Measurements from ENCODE around the gene SERINC4.

The SERINC4 gene

DNA sequence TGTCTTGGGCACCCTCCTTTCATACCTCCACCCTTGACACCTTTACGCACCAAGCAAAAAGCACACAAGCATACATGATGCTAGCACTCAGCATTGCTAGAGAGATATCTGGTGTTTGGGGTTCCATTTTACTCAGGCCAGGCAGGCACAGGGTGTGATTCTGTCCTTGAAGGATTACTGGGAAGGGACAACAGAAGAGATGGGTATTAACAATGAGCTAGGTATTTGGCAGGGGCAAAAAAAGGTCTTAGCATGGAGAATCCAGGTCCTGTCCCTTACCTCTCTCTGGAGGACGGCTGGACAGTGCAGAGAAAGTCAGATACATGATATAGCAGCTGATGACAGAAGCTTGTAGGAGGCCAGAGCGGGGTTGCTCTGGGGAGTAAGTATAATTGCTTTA is 3.5 kb downstream of the SERINC4 start:
- DNase-seq (ENCODE audit: low read depth in 2 of 2), result no peak

DNA sequence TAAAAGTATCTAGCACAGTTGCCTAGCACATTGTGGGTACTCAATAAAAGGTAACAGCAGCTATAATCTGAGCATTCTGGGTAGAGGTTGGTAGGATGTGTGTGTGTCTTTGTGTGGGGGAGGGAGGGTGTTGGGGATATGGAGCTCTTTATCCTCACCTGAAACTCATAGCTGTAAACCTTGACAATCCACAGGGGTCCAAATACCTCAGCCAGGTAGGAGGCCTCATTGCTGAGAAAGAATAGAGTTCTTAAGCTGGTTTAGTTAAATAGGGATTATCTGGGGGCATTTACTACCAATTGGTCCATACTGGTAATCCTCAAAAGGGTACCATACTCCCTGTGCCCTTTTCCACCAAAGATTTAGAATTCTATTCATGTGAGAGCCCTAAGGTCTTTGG is 4.0 kb downstream of the SERINC4 start:
- DNase-seq (ENCODE audit: low read depth in 2 of 2), result no peak

GRCh38 chr15:43795197-43795596 is 4.8 kb downstream of the SERINC4 start:
- DNase-seq (ENCODE audit: low read depth in 2 of 2), result no peak

DNA sequence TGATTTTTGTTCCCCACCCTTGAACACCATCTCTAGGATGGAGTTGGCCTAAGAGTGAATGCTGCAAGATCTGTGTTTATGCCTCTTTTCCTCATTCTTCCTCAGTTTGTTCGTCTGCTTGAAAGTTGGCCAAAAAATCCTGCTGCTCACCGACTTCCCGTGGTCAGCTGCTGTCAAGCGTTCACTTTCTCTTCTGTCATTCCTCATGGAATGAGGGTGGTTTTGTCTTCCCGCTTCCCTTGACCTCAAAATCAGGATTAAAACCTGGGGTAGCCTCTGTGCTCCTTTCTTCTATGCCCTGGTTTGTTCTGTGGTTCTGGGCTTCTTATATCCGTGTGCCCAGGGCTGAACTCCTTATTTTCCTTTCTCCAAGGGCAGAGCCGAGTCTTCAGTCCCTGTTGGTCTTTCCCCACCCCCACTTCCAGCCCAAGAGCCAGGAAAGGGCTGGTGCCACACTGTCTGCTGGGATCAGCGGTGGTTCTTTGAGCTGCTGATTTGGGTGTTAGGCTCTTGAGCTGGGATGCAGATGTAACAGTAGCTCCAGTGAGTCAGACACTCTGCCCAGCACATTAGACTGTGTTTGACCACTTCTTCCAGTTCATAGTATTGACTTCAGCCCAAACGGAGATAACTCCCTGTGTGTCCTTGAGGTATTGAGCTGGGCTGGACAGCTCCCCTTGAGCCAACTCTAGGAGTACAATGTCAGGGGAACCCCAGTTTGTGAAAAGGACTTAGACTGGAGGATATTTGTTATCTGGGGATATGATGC is 5.6 kb downstream of the SERINC4 start:
- no peak for DNase-seq (ENCODE audit: low read depth in 2 of 2)

- no peak for DNase-seq (ENCODE audit: low read depth in 2 of 2)
Observed at GRCh38 chr15:43793647-43794046, 6.4 kb downstream of the SERINC4 start.

GRCh38 chr15:43792761-43793476 is 7.1 kb downstream of the SERINC4 start:
- no peak for DNase-seq (ENCODE audit: low read depth in 2 of 2)

- peak; percentile 99 for DNase-seq (ENCODE audit: low read depth in 2 of 2)
Observed at GRCh38 chr15:43791993-43792760, 7.8 kb downstream of the SERINC4 start, which contains the start of gene SERF2. TSS of gene SERF2 (plus strand) at chr15:43792320. CDS start at chr15:43792377, 57 bp downstream.

DNA sequence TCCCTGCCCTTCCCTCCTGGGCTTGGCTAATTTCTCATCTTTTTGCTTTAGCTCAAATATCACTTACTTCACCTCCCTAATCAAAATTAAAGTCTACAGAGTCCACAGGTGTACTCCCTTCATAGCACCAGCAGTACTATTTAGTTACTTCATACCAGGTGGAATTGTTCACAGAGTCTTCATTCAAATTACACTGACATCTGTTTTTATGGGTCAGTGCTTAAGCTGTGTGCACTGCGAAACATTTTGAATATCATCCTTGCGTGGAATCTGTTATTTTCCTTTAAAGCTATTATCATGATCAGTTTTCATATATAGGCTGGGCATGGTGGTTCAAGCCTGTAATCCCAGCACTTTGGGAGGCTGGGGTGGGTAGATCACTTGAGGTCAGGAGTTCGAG is 10.6 kb downstream of the SERINC4 start:
- DNase-seq (ENCODE audit: low read depth in 2 of 2), result no peak

DNA sequence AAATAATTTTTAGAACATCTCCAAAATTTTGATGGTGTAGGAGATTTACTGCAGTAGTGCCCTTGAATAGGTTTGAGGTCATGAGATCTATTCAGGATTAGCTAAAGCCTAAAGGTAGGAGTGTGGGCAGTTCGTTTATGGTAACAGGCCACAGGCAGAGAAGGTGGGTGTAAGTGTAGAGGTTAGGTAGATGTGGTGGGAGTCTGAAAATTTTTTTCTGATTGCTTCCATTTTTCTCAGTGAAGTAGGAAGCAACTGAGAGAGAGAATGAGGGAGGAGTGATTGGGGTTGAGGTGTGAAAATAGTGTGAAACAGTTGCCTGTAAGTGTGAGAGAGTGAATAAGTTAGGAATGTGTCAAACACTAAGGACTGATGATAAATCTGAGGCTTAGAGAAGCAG is 21.0 kb downstream of the SERINC4 start:
- no peak for DNase-seq (ENCODE audit: low read depth in 2 of 2)

DNA sequence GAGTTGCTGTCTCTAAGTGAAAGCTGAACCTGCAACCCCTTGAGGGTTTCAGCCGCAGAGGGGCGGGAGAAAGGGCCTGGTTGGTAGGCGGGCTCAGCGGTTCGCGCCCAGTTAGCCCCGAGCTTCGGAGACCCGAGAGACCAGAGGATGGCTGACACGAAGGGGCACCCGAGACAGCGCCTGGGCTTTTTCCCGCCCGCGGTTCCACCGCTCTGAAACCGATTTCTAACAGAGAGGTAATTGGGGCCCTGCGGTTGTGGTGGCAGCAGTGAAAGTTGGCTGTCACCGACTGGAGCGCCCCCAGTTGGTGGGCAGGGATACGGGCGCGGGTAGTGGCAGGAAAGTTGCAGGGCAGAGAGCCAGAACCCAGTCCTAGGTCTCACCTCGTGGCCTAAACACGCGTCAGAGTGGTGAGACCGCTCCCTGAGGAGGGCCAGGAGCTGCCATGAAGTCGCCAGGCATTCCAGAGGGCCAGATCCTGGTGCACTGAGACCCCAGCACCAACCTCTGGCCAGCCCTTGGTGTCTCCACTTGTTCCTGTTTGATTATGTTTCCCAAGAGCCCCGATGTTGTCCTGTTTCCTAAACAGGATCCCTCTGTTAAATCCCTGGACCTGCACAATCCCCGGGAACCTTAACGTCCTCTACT is 22.6 kb downstream of the SERINC4 start:
- peak in 1 of 2 experiments; percentile 28 for DNase-seq (ENCODE audit: low read depth in 2 of 2)

GRCh38 chr15:43776718-43777266 is 23.2 kb downstream of the SERINC4 start, which contains the start of gene ELL3:
TSS of gene ELL3 (minus strand) at chr15:43776966. CDS start at chr15:43776901, 65 bp downstream.
- peak in 1 of 2 experiments; percentile 21 for DNase-seq (ENCODE audit: low read depth in 2 of 2)

- no peak for DNase-seq (ENCODE audit: low read depth in 2 of 2)
Observed at GRCh38 chr15:43776101-43776717, 23.8 kb downstream of the SERINC4 start.

- DNase-seq (ENCODE audit: low read depth in 2 of 2), result no peak
Observed at GRCh38 chr15:43775411-43775965, 24.5 kb downstream of the SERINC4 start.

DNA sequence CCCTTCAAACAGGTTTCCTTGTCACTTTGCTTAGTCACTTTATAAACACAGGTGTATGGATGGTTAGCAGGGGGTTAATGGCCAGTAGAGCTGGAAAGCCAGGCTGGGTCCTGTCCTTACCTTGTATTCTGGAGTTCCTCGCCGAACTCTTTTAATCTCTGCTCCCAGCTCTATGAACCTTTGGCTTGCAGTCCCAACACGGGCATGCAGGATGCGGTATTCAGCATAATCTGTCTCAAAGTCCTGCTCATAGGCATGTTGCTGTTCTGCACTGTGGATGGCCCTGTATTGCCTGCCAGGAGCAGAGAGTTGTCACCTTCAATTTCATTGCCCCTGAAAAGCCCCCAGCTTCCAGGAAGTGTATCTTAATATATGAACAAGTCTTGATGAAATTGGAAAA is 26.0 kb downstream of the SERINC4 start:
- DNase-seq (ENCODE audit: low read depth in 2 of 2), result no peak

DNA sequence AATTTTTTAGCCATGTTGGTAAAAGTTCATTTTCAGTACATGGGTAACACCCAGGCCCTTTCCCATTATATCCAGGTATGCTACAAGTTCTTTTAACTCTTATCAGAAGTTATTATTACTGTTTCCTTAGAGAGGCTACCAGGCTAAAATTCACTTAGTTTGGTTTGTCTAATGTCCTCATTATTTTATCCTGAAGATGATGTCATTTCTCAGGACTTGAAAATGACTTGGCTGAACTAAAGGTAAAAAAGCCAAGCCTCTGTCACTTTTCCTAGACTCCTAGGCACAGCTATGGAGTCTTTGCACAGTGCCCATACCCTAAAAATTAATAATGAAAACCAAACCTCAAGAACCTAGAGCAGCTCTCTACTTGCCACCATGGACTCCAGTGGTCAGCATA is 27.4 kb downstream of the SERINC4 start:
- DNase-seq (ENCODE audit: low read depth in 2 of 2), result no peak

GRCh38 chr15:43771816-43772215 is 28.2 kb downstream of the SERINC4 start:
- no peak for DNase-seq (ENCODE audit: low read depth in 2 of 2)

- no peak for DNase-seq (ENCODE audit: low read depth in 2 of 2)
Observed at GRCh38 chr15:43769584-43770228, 30.3 kb downstream of the SERINC4 start.

- DNase-seq (ENCODE audit: low read depth in 2 of 2), result no peak
Observed at GRCh38 chr15:43763819-43764446, 36.1 kb downstream of the SERINC4 start.

DNA sequence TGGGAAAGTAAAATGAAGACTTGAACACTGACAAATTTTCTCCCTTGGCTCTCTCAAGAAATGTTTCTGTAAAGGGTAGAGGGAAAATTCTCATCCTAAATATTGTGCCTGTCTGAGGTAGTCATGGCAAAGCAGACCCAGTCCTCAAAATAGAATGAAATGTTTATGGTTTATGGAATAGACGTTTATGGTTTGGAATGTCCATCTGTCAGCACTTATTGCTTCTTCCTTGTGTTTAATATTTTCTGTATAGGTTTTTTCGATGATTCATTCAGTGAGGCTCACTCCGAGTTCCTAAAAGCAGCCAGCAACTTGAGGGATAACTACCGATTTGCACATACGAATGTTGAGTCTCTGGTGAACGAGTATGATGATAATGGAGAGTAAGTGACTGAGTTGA is 37.2 kb downstream of the SERINC4 start:
- DNase-seq (ENCODE audit: low read depth in 2 of 2), result peak; percentile 70 to 72

DNA sequence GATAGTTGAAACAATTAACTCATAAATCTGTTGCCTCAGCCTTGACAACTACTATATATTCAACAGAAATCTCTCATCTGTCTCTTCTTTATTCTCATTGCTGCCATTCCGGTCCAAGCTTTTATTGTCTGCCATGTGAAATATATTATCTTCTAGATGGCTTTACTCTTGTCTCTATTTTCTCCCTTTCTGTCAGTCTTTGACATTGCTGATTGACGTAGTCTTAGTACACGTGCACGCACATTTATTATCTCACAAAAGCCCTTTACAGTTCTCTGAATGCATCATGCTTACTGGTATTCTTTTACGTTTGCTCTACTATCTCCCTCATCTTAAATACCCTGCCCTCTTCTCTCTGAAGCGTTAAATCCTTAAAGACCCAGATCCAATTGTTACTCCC is 48.1 kb downstream of the SERINC4 start:
- DNase-seq (ENCODE audit: low read depth in 2 of 2), result no peak

Data from fibroblast of skin of left quadriceps (primary cell).